GM18511 (cell line): ENCODE data around the gene YWHAE.
"Not testable (repeated sequence)": the region's sequence is repeated elsewhere in the genome, so short reads cannot be mapped to it uniquely, and the experiment has no call there.

Experiments used
- ATAC-seq: cut with Tn5 transposase; IDR thresholded peaks from one replicate; pipeline ENCODE4 v1.9.1; 2021; ENCODE audit warnings: mild to moderate bottlenecking, moderate library complexity; ENCODE audit not compliant: unreplicated experiment

The YWHAE gene

DNA sequence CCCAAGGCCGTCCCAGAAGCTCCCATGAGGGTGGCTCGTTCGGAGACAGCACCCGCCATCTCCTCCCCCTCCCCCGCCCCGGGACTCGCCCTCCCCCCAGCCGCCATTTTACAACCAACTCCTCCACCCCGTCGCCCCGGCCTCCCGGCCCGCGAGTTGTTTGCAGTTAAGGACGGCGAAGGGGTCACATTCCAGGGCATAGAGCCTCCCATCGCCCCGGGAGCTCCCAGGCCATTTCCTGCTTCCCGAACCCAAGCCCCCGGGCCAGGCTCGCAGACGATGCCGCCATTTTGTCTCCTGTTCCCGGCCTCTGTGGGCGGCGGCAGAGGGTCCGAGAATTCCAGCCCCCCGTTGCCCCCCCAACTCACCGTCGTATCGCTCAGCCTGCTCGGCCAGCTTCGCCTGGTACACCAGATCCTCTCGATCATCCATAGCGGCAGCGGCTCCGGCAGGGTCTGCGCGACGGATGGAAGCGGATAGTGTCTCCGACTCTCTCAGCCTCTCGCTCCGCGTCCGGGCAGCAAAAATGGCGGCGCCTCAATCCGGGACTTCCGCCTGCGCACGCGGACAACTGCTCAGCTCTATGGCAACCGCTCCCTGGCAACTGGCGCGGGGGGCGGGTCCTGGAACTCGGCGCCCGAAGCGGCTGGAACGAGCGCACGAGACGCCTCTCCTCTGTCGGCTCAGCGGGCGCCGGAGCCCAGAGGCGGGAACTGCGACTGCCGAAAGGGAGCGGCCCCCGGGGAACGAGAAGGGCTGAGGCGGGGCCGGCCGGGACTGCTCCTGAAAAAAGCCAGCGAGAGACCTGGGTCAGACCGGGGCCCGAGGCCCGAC is at the start of gene YWHAE:
YWHAE (minus strand) TSS at position 544 of the 834 bp plus-strand sequence; CDS start at position 432, 112 bp downstream.
- ATAC-seq: peak; percentile 95

DNA sequence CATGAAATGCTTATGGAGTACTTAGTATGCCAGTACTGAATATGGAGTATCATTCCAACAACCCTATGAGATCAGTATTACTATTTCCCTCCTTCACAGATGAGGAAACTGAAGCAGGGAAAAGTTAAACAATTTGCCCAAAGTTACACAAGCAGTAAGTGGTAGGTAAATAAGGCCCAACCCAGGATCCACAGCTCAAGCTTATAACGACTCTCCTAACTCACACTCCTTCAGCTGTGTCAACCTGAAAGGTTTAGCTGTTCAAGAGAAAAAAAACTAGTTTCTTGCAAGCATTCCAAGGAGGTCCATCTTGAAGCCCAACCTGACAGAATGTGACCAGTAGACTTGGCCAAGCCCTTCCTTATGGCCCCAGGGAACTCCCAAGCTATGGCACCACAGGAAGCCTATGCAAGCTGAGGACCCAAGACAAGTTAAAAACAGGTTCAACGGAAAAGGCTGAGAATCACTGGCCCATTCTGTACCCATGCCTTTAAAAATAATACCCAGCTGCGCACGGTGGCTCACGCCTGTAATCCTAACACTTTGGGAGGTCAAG is 49.5 kb upstream of the YWHAE start:
- ATAC-seq: no peak

DNA sequence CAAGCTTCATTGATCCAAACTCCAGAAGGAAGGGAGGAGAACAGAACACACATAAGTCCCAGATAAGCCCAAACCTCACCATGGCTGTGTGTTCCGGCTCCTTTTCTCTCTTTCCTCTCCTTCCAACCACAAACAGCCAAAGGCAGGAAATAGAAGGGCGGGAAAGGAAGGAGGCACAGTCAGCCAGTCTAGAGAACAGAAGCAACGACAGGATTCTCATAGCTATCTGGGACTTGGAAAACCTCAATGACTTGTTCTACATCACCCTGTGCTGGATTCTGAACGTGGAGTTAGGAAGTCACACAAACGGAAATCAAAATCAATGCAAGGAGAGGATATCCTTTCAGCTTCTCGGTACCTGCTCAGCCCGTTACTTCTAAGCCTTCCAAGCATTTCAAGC is 47.0 kb upstream of the YWHAE start:
- no peak for ATAC-seq

DNA sequence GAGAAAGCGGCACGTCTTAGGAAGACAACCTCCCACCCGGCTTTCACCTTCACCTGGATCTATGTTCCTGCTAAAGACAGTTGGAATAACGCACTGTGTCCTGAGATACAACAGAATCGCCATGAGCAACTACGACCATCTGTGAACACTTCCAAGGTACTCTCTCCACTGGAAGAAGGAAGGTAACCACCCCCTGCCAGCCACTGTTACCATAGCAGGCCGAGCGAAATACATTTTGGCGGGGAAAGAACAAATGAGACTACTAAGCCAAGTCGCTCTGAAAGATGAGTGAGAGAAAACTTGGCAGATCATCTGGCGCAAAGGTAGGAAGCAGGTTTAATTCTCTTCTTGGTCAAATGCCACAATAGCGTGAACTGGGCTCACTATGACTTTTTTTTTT is 46.2 kb upstream of the YWHAE start:
- ATAC-seq: no peak

DNA sequence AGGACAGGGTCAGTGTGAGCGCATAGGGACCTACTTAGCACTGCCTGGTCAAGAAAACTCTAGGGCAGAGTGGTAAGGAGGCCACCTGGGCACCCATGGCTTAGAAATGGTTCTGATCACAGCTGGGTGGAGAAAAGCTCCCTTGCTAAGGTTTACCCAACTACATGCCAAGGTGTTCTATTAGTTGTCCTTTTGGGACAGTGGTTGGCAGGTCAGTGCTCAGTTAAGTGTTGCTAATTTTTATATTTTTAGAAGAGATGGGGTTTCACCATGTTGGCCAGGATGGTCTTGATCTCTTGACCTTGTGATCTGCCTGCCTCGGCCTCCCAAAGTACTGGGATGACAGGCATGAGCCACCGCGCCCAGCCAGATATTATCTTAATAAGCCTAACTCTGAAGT is 45.7 kb upstream of the YWHAE start:
- ATAC-seq: not testable (repeated sequence)

DNA sequence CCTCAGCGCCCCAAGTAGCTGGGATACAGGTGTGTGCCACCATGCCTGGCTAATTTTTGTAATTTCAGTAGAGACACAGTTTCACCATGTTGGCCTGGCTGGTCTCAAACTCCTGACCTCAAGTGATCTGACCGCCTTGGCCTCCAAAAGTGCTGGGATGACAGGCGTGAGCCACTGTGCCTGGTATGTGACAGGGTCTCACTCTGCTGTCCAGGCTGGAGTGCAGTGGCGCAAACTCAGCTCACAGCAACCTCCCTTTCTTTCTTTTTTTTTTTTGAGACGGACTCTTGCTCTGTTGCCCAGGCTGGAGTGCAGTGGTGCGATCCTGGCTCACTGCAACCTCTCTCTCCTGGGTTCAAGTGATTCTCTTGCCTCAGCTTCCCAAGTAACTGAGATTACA is 42.7 kb upstream of the YWHAE start:
- not testable (repeated sequence) for ATAC-seq

DNA sequence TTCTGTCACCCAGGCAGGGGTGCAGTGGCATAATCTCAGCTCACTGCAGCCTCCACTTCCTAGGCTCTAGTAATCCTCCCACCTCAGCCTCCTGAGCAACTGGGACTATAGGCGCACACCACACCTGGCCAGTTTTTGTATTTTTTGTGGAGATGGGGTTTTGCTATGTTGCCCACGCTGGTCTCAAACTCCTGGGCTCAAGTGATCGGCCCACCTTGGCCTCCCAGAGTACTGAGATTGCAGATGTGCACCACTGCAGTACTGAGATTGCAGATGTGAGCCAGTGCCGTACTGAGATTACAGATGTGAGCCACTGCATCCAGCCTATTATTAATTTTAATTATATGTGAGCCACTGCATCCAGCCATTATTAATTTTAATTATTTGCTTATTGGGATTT is 42.2 kb upstream of the YWHAE start:
- no peak for ATAC-seq

DNA sequence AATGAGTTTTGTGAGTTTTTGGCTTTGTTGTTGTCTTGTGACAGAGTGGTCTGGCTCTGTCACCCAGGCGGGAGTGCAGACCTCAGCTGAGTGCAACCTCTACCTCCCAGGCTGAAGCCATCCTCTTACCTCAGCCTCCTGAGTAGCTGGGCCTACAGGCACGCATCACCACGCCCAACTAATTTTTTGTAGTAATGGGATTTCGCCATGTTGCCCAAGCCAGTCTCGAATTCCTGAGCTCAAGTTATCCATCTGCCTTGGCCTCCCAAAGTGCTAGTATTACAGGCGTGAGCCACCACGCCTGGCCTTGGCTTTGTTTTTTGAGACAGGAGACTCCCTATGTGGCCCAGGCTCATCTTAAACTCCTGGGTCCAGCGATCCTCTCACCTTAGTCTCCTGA is 40.9 kb upstream of the YWHAE start:
- no peak for ATAC-seq

DNA sequence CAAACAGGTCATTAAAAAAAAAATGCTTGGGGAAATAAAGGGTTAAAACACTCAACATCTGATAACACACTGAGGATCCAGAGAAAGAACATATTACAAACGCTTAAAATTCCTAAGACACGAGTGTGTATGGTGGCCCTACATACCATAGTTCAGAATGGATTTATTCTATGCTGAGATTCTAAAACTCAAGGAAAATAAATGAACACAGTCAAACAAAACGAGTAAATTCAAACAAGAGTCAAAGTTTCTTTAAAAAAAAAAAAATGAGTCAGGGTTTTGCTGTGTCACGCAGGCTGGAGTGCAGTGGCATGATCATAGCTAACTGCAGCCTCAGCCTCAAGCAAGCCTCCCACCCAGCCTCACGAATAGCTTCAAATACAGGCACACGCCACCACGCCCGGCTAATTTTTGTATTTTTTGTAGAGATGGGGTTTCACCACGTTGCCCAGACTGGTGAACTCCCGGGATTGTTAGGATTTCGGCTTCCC is 38.6 kb upstream of the YWHAE start:
- no peak for ATAC-seq

DNA sequence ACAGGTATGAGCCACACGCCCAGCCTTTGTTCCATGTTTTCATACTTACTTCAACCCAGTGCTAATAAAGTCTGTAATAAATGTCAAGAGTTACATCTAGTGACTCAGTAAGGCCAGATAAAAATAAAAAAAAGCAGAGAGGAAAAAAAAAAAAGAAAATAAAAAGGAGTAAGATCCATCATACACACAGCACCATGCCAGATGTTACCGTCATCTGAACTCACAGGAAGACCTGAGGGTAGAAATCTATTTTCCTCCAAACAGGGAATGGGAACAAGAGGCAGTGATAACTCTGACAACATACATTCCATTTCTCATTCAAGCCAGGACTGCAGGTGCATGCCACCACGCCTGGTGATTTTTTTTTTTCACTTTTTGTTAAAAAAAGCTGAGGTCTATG is 35.3 kb upstream of the YWHAE start:
- ATAC-seq: no peak

DNA sequence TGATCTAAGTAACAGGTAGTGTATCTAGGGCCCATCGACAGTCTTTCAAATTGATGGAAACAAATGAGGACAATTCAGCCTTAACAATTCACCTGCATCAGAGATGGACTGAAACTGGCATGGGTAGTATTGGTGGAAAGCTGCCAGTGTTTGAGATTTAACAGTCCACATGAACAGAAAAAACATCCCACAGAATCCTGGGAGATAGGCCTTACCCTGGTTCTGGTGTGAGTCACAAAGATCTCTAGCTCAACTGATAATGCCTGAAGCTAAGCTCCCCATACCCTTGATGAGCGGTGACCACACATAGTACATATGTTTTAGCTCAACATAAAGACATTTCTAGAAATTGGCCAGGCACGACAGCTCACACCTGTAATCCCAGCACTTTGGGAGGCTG is 34.1 kb upstream of the YWHAE start:
- no peak for ATAC-seq

DNA sequence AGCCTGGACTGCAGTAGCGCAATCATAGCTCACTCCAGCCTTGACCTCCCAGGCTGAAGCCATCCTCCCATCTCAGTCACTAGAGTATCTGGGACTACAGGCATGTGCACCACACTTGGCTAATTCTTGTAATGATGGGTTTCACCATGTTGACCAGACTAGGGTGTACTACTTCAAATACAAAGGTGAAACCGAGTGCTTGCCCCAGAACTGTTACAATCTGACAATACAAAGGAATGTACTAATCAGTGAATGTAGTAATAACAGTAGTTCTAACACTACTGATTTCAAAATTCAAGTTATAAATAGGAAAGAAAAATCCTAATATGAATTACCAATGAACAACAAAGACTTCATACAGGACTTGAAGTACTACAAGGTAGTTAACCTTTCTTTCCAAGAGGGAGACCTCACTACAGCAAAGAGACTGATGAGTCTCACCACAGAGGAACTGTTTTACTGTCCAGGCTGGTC is 31.6 kb upstream of the YWHAE start:
- ATAC-seq: no peak

DNA sequence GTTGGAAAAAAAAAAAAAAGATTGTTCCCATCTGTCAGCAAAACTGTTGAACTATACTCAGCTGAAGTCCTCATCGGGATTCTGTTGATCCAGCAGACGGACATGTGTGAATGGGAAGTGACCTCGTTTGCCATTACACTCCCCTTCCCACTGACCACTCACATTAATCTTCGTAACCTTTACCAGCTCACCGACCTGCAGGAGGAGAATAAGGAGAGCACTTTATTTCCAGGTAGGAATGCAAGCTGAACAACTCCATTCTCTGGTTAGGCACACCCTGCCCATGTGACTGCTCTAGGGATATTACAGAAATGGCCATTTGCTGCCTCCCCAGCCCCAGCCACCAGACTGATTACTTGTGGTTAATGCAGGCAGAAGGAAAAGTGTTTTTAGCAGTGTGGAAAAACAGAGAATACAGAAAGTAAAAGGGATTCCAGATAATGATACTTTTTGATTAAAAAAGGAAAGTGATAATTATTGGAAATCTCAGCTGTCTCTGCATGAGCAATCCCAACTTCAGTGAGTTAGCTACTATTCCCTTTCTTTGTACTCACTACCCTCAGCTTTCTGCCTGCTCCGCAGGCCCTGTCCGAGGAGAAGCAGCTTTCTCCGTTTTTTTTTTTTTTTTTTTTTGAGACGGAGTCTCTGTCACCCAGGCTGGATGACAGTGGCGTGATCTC is 23.6 kb upstream of the YWHAE start:
- no peak for ATAC-seq

DNA sequence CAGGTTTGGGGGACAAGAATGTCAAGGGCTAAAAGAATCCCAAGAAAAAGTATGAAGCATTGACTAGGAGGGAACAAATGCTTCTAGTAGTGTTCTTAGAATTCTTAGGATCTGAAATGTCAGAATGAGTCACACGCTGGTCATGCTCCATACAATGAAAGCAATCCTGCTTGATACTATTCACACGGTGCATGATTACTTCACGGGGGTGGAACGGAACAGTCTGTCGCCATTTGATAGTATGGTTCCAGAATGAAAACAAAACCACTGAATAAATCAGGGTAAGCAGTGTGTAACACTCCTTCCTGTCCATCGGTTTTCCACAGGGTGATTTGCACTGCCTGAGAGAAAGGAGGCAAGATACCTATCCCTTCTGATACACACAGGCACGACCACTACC is 22.9 kb upstream of the YWHAE start:
- no peak for ATAC-seq

DNA sequence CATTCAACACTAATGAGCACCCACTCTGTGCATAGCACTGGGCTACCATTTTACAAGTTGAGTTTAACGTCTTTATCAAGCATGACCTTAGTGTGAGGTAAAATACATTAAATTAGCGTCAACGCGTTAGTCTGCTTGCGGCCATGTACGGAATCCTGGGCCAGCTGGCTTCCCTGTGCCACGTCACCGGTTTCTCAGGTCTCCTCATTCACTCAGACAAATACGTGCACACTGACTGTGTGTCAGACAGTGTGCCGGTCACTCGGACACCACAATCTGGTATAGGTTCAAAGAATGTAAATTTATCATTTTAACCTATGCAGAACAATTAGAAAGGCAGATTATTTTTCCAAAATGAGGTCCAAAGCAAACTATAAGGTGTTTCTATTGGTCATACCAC is 21.4 kb upstream of the YWHAE start:
- ATAC-seq: no peak

DNA sequence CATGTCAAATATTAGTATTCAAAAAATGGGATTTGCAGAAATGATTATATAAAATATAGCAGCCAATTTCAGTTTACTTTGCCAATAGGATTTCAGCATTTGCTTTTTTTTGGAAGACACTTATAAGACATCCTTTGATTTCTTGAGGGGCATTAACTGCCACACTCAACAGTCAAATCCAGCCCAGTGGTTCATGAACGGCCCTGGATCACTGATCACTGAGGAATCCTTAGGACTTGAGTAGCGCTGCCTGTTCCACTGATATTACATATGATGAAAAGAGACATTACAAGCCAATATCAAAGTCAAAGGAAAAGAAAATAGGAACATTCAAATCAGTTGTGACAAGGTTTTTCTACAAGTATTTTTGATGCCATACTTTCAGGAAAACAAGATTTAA is 21.0 kb upstream of the YWHAE start:
- no peak for ATAC-seq

DNA sequence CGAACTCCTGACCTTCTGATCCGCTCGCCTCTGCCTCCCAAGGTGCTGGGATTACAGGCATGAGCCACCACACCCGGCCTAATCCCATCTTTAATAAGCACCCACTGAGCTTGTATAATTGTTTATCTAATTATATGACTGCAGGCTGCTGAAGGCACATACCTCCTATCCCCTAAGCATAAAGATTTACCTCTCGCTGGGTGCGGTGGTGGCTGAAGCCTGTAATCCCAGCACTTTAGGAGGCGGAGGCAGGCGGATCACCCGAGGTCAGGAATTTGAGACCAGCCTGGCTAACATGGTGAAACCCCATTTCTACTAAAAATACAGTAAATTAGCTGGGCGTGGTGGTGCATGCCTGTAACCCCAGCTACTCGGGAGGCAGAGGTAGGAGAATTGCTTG is 20.1 kb upstream of the YWHAE start:
- no peak for ATAC-seq

DNA sequence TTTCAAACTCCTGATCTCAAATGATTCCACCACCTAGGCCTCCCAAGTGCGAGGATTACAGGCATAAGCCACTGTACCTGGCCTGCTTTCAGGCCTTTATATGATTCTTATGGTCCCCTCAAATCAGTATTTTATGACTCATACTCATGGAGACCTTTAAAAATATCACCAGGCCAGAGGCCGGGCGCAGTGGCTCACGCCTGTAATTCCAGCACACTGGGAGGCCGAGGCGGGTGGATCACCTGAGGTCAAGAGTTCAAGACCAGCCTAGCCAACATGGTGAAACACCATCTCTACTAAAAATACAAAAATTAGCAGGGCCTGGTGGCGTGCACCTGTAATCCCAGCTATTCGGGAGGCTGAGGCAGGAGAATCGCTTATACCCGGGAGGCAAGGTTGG is 18.5 kb upstream of the YWHAE start:
- not testable (repeated sequence) for ATAC-seq

DNA sequence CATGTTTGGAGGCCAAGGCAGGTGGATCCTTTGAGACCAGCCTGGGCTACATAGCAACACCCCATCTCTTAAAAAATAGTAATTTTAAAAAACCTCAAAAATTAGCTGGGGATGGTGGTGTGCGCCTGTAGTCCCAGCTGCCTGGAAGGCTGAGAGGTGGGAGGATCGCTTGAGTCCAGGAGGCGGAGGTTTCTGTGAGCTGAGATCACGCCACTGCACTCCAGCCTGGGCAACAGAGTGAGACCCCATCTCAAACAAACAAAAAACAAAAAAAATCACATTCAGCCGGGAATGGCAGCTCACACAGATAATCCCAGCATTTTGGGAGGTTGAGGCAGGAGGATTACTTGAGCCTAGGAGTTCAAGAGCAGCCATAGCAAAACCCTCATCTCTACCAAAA is 16.4 kb upstream of the YWHAE start:
- ATAC-seq: no peak

DNA sequence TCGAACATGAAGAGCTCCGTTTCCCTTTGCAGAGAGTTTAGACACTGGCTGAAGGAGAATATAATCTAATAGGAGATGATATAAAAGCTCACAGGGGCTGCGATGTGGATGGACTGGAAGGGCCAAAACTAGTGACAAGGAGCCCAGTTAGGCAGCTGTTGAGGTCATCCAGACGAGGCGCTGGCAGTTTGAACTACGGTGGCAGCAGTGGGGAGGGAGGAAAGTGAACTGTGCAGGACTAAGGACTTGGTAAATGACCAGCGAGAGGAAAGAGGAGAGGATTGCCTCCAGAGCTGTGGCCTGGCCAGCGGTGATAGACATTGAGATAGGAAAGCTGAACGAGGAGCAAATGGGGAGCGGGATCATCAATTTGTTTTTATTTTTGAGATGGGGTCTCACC is 14.6 kb upstream of the YWHAE start:
- ATAC-seq: no peak

DNA sequence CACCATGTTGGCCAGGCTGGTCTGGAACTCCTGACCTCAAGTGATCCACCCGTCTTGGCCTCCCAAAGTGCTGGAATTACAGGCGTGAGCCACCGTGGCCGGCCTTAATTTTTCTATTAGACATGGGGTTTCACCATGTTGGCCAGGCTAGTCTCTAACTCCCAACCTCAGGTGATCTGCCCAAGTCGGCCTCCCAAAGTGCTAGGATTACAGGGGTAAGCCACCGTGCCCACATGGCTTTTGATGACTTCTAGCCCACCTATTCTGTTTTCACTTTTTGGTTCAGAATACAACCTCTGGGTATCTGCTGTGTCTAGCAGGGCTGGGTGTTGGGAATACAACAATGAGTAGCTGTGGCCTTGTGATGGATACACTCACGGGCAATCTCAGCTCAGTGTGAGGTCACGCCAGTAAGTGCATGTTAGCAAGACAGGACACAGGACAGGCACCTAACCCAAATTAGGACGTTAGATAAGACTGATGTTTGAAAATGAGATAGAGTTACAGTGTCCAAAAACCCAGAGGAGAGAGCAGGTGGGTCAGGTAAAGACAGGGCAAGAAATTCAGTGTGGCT is 14.1 kb upstream of the YWHAE start:
- ATAC-seq: no peak
